Measurements from ENCODE around the gene UNK. TPM values are rescaled to one million over a fixed set of nuclear protein-coding genes. Genes with fewer than 3 reads are reported as not detected.

Gene UNK
- total RNA-seq, result 10 to 100 TPM; 27.5 to 58.1 (median 40.8) TPM
- polyA plus RNA-seq, result 10 to 100 TPM; 12.7 to 34.9 TPM
- long read RNA-seq, donor 1, transcript UNK-202 (4 exons, 1,312 nt), result major isoform, 9 of 26 reads
- long read RNA-seq, donor 1, partial matches to known transcripts, result 4 of 26 reads
- long read RNA-seq, donor 1, other reads (novel, unspliced or antisense), result 13 of 26 reads
- long read RNA-seq, donor 2, transcript UNK-202 (4 exons, 1,312 nt), result major isoform, 24 of 35 reads
- long read RNA-seq, donor 2, partial matches to known transcripts, result 8 of 35 reads
- long read RNA-seq, donor 2, other reads (novel, unspliced or antisense), result 0 of 35 reads
- long read RNA-seq, donor 3, transcript UNK-202 (4 exons, 1,312 nt), result major isoform, 11 of 30 reads
- long read RNA-seq, donor 3, partial matches to known transcripts, result 5 of 30 reads
- long read RNA-seq, donor 3, other reads (novel, unspliced or antisense), result 13 of 30 reads

- Histone ChIP-seq H3K4me1 (ENCODE audit: insufficient read depth) (peaks cover 14% of the 10 kb centered on the region), H3K36me3 (no peaks in the 10 kb centered on the region), H3K4me3 (peak within 1 kb of the TSS; percentile 87), H3K27me3 (no peaks in the 10 kb centered on the region), H3K9me3 (no peaks in the 10 kb centered on the region), H3K27ac (peak within 1 kb of the TSS; percentile 100)
- TF ChIP-seq POLR2A (IDR thresholded peaks at IDR 0.05), result peak; percentile 83
- no peak for TF ChIP-seq EP300 (IDR thresholded peaks at IDR 0.05)
- TF ChIP-seq CTCF (IDR thresholded peaks at IDR 0.05), result no peak
- intact Hi-C loops (cut with DNase I), result no loop called here
- WGBS, 3 donors, result 0% methylated on average over 38 to 45 of the region's 45 CpGs
- peak; percentile 97 to 98 (median 97) for DNase-seq
Measured at GRCh38 chr17:75784473-75785015, at the start of gene UNK. Gene UNK (plus strand): TSS chr17:75784806. CDS start chr17:75784881, 75 bp downstream.

- no peak for DNase-seq
- WGBS, 3 donors, result 78 to 82% (median 78%) methylated on average over 26 of the region's 26 CpGs
- no peaks in the 10 kb centered on the region for H3K9me3 ChIP-seq
- no peak overlapping the region for H3K27ac ChIP-seq
- no peaks in the 10 kb centered on the region for H3K4me1 ChIP-seq (ENCODE audit: insufficient read depth)
- intact Hi-C loops (cut with DNase I), result loop anchor here in 1 of 4 donors (5.0 to 10.0 kb wide), 2 partner anchors 59 to 312 kb away; no protein-coding TSS in a partner anchor
- H3K27me3 ChIP-seq, result no peaks in the 10 kb centered on the region
- no peak overlapping the region for H3K4me3 ChIP-seq
- H3K36me3 ChIP-seq, result no peaks in the 10 kb centered on the region
- TF ChIP-seq POLR2A (IDR thresholded peaks at IDR 0.05) (no peak), EP300 (IDR thresholded peaks at IDR 0.05) (no peak), CTCF (IDR thresholded peaks at IDR 0.05) (no peak)
Measured at GRCh38 chr17:75736173-75736835, 48.3 kb upstream of the UNK start.

- 66 to 70% (median 67%) methylated on average over 19 to 20 of the region's 20 CpGs for WGBS, 3 donors
- no peaks in the 10 kb centered on the region for H3K27me3 ChIP-seq
- TF ChIP-seq CTCF (IDR thresholded peaks at IDR 0.05), result no peak
- intact Hi-C loops (cut with DNase I), result loop anchor here in 1 of 4 donors (5.0 to 10.0 kb wide), 2 partner anchors 60 to 313 kb away; no protein-coding TSS in a partner anchor
- no peak overlapping the region for H3K27ac ChIP-seq
- no peaks in the 10 kb centered on the region for H3K9me3 ChIP-seq
- H3K36me3 ChIP-seq, result no peaks in the 10 kb centered on the region
- H3K4me1 ChIP-seq (ENCODE audit: insufficient read depth), result no peaks in the 10 kb centered on the region
- no peak overlapping the region for H3K4me3 ChIP-seq
- DNase-seq, result no peak
Measured at GRCh38 chr17:75737133-75737962, 47.3 kb upstream of the UNK start.

Data from ovary (tissue), 10 donors.